Measurements from ENCODE around the gene DLG2. TPM values are rescaled to one million over a fixed set of nuclear protein-coding genes. Genes with fewer than 3 reads are reported as not detected.
"Not testable (repeated sequence)": the region's sequence is repeated elsewhere in the genome, so short reads cannot be mapped to it uniquely, and the experiment has no call there.

Gene DLG2
- total RNA-seq, 2 experiments from 2014 or later = 0.85 to 1.1 TPM

- ChIA-PET POLR2A (no interaction called here), CTCF (no interaction called here)
- Mint-ChIP-seq H3K4me1 (no peaks in the 10 kb centered on the region), H3K36me3 (ENCODE audit: low read depth) (no peaks in the 10 kb centered on the region), H3K27me3 (no peaks in the 10 kb centered on the region), H3K9me3 (no peaks in the 10 kb centered on the region), H3K4me3 (no peak overlapping the region), H3K27ac (no peak overlapping the region)
- no peak for DNase-seq
These were observed 2026.5 kb downstream of the DLG2 start for GRCh38 chr11:83600661-83601060.

GRCh38 chr11:83599066-83599465 lies 2028.1 kb downstream of the DLG2 start:
- H3K36me3 Mint-ChIP-seq (ENCODE audit: low read depth) = no peaks in the 10 kb centered on the region
- no peaks in the 10 kb centered on the region for H3K9me3 Mint-ChIP-seq
- no peaks in the 10 kb centered on the region for H3K27me3 Mint-ChIP-seq
- no peak overlapping the region for H3K4me3 Mint-ChIP-seq
- DNase-seq = no peak
- ChIA-PET POLR2A (no interaction called here), CTCF (no interaction called here)
- H3K4me1 Mint-ChIP-seq = no peaks in the 10 kb centered on the region
- H3K27ac Mint-ChIP-seq = no peak overlapping the region

DNA sequence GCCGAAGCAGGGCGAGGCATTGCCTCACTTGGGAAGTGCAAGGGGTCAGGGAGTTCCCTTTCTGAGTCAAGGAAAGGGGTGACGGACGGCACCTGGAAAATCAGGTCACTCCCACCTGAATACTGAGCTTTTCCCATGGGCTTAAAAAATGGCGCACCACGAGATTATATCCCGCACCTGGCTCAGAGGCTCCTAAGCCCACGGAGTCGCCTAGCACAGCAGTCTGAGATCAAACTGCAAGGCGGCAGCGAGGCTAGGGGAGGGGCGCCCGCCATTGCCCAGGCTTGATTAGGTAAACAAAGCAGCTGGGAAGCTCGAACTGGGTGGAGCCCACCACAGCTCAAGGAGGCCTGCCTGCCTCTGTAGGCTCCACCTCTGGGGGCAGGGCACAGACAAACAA lies 2039.3 kb downstream of the DLG2 start:
- POLR2A ChIA-PET, DNase-seq: not testable (repeated sequence)

GRCh38 chr11:83583757-83584366 lies 2043.3 kb downstream of the DLG2 start:
- POLR2A ChIA-PET = no interaction called here
- no peak for DNase-seq
- no peaks in the 10 kb centered on the region for H3K36me3 Mint-ChIP-seq (ENCODE audit: low read depth)
- no peak overlapping the region for H3K27ac Mint-ChIP-seq
- no peak overlapping the region for H3K4me3 Mint-ChIP-seq
- H3K27me3 Mint-ChIP-seq = no peaks in the 10 kb centered on the region
- H3K9me3 Mint-ChIP-seq = no peaks in the 10 kb centered on the region
- no peaks in the 10 kb centered on the region for H3K4me1 Mint-ChIP-seq
- CTCF ChIA-PET = no interaction called here

More for the DNA sequence above, 2039.3 kb downstream of the DLG2 start:
- CTCF ChIA-PET; H3K27me3 Mint-ChIP-seq; H3K36me3 Mint-ChIP-seq (ENCODE audit: low read depth); H3K4me3 Mint-ChIP-seq; H3K9me3 Mint-ChIP-seq; H3K27ac Mint-ChIP-seq; H3K4me1 Mint-ChIP-seq: not testable (repeated sequence)

DNA sequence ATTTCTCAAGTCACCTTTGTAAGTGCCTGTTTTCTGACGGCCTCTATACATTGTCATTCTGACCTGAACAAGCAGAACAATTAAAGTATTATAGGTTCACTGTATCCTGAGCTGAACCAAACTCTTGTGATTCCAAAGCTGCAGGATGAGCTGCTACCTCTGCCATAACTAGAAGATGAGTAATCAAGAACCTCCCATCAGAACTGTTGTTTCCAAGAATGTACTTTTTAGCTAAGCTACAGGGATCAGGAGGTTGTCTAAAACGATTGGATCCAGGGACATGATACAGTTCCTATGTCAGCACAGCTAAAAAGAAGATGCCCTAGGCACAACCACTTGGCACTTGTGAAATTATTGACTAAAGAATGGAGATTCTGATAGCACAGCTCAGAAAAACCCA lies 2052.6 kb downstream of the DLG2 start:
- ChIA-PET CTCF (no interaction called here), POLR2A (no interaction called here)
- no peak overlapping the region for H3K27ac Mint-ChIP-seq
- no peak overlapping the region for H3K4me3 Mint-ChIP-seq
- no peak for DNase-seq
- no peaks in the 10 kb centered on the region for H3K36me3 Mint-ChIP-seq (ENCODE audit: low read depth)
- no peaks in the 10 kb centered on the region for H3K9me3 Mint-ChIP-seq
- H3K4me1 Mint-ChIP-seq = no peaks in the 10 kb centered on the region
- peaks cover 3% of the 10 kb centered on the region for H3K27me3 Mint-ChIP-seq

- Mint-ChIP-seq H3K27me3 (peaks cover 3% of the 10 kb centered on the region), H3K27ac (no peak overlapping the region), H3K4me1 (no peaks in the 10 kb centered on the region), H3K9me3 (no peaks in the 10 kb centered on the region), H3K4me3 (no peak overlapping the region), H3K36me3 (ENCODE audit: low read depth) (no peaks in the 10 kb centered on the region)
- CTCF ChIA-PET = no interaction called here
- POLR2A ChIA-PET = no interaction called here
- DNase-seq = no peak
These were observed 2054.3 kb downstream of the DLG2 start for GRCh38 chr11:83572581-83573496.

GRCh38 chr11:83571302-83571701 lies 2055.8 kb downstream of the DLG2 start:
- no peaks in the 10 kb centered on the region for H3K4me1 Mint-ChIP-seq
- CTCF ChIA-PET = no interaction called here
- no peak overlapping the region for H3K27ac Mint-ChIP-seq
- peaks cover 3% of the 10 kb centered on the region for H3K27me3 Mint-ChIP-seq
- no peak for DNase-seq
- no peak overlapping the region for H3K4me3 Mint-ChIP-seq
- POLR2A ChIA-PET = no interaction called here
- H3K9me3 Mint-ChIP-seq = no peaks in the 10 kb centered on the region
- no peaks in the 10 kb centered on the region for H3K36me3 Mint-ChIP-seq (ENCODE audit: low read depth)

DNA sequence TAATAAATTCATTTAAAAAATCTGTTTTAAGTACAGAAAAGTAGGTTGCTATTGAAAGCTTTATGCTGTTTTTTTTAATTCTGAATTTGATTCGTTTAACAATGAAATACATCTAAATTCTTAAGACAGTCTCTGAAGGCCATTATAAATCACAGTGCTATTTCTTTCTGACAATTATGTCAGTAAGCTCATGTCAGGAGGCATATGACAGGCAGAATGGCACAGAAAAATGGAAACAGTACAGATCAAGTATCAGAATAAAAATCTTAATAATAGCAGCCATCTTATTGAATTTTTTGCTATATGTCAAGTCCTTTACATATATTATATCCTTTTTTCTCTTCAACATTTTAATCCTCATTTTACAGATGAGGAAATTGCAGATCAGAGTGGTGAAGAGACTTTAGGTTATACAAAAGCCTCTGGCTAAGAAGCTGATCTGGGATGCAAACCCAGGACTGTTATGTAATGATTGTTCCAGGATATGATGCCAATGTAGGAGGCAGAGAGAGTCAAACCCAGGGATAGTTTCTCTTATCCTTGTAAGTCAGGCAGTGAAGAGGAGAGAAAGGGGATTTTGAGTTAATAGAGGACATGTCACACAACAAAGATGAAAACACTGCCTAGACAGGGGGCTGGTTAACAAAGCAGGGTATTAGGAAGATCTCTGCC lies 2057.9 kb downstream of the DLG2 start:
- DNase-seq = no peak
- H3K9me3 Mint-ChIP-seq = no peaks in the 10 kb centered on the region
- no peaks in the 10 kb centered on the region for H3K4me1 Mint-ChIP-seq
- ChIA-PET POLR2A (no interaction called here), CTCF (no interaction called here)
- H3K27ac Mint-ChIP-seq = no peak overlapping the region
- no peak overlapping the region for H3K4me3 Mint-ChIP-seq
- no peaks in the 10 kb centered on the region for H3K36me3 Mint-ChIP-seq (ENCODE audit: low read depth)
- peaks cover 3% of the 10 kb centered on the region for H3K27me3 Mint-ChIP-seq

DNA sequence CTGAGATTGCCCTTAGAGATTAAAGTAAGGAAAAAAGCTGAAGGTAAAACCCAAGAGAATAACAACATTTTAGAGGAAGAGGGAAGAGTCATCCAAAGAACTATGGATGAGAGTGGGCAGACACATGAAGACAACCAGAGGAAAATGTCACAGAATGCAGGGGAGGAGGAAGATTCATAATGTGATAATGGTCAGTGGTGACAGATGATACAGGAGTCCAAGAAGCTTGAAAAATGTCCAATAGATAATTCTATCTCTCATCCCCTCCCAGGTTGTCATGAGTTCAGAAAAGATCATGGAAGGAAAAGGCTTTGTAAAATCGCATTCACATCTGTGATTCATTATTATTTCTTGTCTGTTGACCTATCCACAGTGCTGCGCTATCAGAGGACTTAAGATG lies 2058.6 kb downstream of the DLG2 start:
- DNase-seq = no peak
- H3K4me3 Mint-ChIP-seq = no peak overlapping the region
- H3K27ac Mint-ChIP-seq = no peak overlapping the region
- no peaks in the 10 kb centered on the region for H3K4me1 Mint-ChIP-seq
- CTCF ChIA-PET = no interaction called here
- no peaks in the 10 kb centered on the region for H3K9me3 Mint-ChIP-seq
- no peaks in the 10 kb centered on the region for H3K36me3 Mint-ChIP-seq (ENCODE audit: low read depth)
- POLR2A ChIA-PET = no interaction called here
- H3K27me3 Mint-ChIP-seq = no peaks in the 10 kb centered on the region

DNA sequence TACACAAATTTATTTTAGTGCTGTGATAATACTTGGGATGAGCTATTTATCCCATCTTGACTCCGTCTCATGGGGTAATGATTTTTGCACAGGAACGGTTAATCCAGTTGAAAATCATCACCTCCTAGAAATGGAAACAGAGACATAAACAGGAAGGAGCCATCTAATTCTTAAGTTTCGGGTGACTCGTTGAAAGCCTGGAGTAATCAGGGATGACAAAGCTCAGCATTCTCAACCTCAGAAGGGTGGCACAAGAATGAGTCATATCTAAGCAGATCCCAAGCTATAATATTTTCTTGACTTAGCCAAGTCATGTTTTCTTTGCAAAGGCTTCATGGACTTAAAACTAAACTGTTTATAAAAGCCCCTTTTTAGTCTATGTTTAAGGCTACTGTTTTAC lies 2060.2 kb downstream of the DLG2 start:
- DNase-seq = no peak
- H3K4me3 Mint-ChIP-seq = no peak overlapping the region
- H3K27ac Mint-ChIP-seq = no peak overlapping the region
- H3K36me3 Mint-ChIP-seq (ENCODE audit: low read depth) = no peaks in the 10 kb centered on the region
- no peaks in the 10 kb centered on the region for H3K9me3 Mint-ChIP-seq
- CTCF ChIA-PET = interaction anchor here (0.9 kb wide), 1 partner anchor 11 kb away, joined by 3 read pairs; no protein-coding TSS in a partner anchor
- no peaks in the 10 kb centered on the region for H3K27me3 Mint-ChIP-seq
- no peaks in the 10 kb centered on the region for H3K4me1 Mint-ChIP-seq
- POLR2A ChIA-PET = no interaction called here

DNA sequence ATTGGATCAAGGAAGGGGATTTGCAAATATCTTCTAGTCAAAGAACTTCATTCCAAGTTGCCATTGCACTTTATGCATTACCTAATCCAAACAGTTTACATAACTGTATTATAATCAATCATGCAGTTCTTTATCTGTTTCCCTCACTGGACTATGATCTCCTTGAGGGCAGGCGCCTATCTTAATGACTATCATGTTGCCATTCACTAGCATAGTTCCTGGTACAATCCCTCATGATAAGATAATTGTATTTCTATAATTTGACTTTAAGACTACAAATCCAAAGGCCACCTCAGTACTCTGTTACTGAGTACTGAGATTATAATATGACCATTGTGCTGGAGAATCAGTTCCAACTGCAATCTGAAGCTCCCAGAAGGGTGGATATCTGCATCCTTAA lies 2062.3 kb downstream of the DLG2 start:
- CTCF ChIA-PET = no interaction called here
- DNase-seq = no peak
- H3K27me3 Mint-ChIP-seq = no peaks in the 10 kb centered on the region
- no peaks in the 10 kb centered on the region for H3K4me1 Mint-ChIP-seq
- no peak overlapping the region for H3K27ac Mint-ChIP-seq
- POLR2A ChIA-PET = no interaction called here
- no peak overlapping the region for H3K4me3 Mint-ChIP-seq
- H3K9me3 Mint-ChIP-seq = no peaks in the 10 kb centered on the region
- H3K36me3 Mint-ChIP-seq (ENCODE audit: low read depth) = no peaks in the 10 kb centered on the region

DNA sequence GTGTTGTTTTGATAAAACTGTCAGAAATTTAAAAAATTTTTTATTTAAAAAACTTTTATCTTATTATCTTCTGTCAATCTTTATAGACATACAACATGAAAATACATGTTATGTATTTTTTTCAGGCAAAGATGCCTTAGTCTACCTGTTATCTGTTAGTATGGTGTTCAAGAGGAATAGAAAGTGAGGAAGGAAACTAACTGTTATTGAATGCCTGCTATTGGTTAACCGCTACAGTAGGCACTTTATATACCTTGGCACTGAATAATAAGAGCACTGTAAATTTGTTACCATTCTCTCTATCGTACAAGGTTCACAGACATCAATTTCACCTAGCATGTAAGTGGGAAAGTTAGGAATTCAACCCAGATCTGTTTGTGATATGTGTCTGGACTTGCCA lies 2068.9 kb downstream of the DLG2 start:
- Mint-ChIP-seq H3K9me3 (no peaks in the 10 kb centered on the region), H3K36me3 (ENCODE audit: low read depth) (no peaks in the 10 kb centered on the region), H3K4me1 (no peaks in the 10 kb centered on the region), H3K27me3 (no peaks in the 10 kb centered on the region), H3K4me3 (no peak overlapping the region), H3K27ac (no peak overlapping the region)
- DNase-seq = no peak
- CTCF ChIA-PET = no interaction called here
- POLR2A ChIA-PET = no interaction called here

DNA sequence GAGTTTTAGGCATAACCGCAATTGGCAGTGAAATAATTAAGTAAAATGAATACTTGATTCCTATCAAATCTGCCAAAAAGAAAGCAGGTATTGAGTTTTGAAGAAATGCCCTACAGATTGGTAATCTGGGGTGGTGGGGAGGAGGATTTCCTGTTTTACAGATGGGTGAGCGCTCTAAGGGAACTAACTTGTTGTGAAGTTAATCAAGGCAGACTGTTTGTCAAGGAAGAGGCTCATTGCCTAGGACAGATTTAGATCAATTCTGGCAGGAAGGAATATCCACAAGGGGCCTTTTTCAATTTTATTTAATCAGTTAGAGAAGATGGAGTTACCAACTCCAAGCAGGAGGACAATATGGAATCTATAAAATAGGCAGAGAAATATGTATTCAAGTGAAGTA lies 2069.5 kb downstream of the DLG2 start:
- Mint-ChIP-seq H3K4me3 (no peak overlapping the region), H3K27ac (no peak overlapping the region), H3K36me3 (ENCODE audit: low read depth) (no peaks in the 10 kb centered on the region), H3K27me3 (no peaks in the 10 kb centered on the region), H3K4me1 (no peaks in the 10 kb centered on the region), H3K9me3 (no peaks in the 10 kb centered on the region)
- CTCF ChIA-PET = no interaction called here
- POLR2A ChIA-PET = no interaction called here
- no peak for DNase-seq
